HFFc6 (cell line): ENCODE measurements around the gene IGSF3. TPM values are rescaled to one million over a fixed set of nuclear protein-coding genes. Genes with fewer than 3 reads are reported as not detected.

Experiments
- DNase-seq: peaks from one replicate; pipeline ENCODE4 v3.0.0-alpha.2; 2018
- H3K27ac Mint-ChIP-seq: 2 replicates; pipeline ENCODE4 v1.8.0; 2020; ENCODE audit warnings: mild to moderate bottlenecking, mixed read lengths
- H3K27me3 Mint-ChIP-seq: 2 replicates; pipeline ENCODE4 v1.8.0; 2021; ENCODE audit warnings: mild to moderate bottlenecking, moderate library complexity, mixed read lengths; ENCODE audit not compliant: insufficient read depth
- H3K36me3 Mint-ChIP-seq: 2 replicates; pipeline ENCODE4 v1.8.0; 2021; ENCODE audit warnings: low read depth, mixed read lengths
- H3K4me1 Mint-ChIP-seq: 2 replicates; pipeline ENCODE4 v1.8.0; 2020; ENCODE audit warnings: low read depth, mixed read lengths
- H3K4me3 Mint-ChIP-seq: 2 replicates; pipeline ENCODE4 v1.8.0; 2020; ENCODE audit warnings: mild to moderate bottlenecking, moderate library complexity, mixed read lengths
- H3K9me3 Mint-ChIP-seq: 2 replicates; pipeline ENCODE4 v1.8.0; 2020; ENCODE audit warnings: mild to moderate bottlenecking, mixed read lengths
- CTCF ChIP-seq: fragments of 200-600 bp; sonication (generic); IDR thresholded peaks from 2 replicates; pipeline ENCODE4 v1.5.0; 2021; ENCODE audit warnings: antibody characterized with exemption, mild to moderate bottlenecking
- total RNA-seq, 6 experiments: library from RNA; stranded (reverse); fragmentation: NEBNext Ultra II Directional; extraction: Animal tissue kit (Norgen Biotek cat#: 25700); gene quantifications; 2 replicates in 1 of 6; 3 replicates in 5 of 6; pipeline ENCODE4 v1.2.3, GENCODE V29; 2021

Gene IGSF3
- total RNA-seq, 6 experiments from 2014 or later: not detected

GRCh38 chr1:116686723-116687352 is 19.3 kb upstream of the IGSF3 start:
- DNase-seq: no peak
- TF ChIP-seq CTCF: no peak
- H3K4me1 Mint-ChIP-seq: no peaks in the 10 kb centered on the region
- no peak overlapping the region for H3K27ac Mint-ChIP-seq
- H3K27me3 Mint-ChIP-seq: peaks cover 21% of the 10 kb centered on the region; the same call in 1 of the 2 replicates
- no peak overlapping the region for H3K4me3 Mint-ChIP-seq
- H3K36me3 Mint-ChIP-seq: no peaks in the 10 kb centered on the region
- no peaks in the 10 kb centered on the region for H3K9me3 Mint-ChIP-seq

DNA sequence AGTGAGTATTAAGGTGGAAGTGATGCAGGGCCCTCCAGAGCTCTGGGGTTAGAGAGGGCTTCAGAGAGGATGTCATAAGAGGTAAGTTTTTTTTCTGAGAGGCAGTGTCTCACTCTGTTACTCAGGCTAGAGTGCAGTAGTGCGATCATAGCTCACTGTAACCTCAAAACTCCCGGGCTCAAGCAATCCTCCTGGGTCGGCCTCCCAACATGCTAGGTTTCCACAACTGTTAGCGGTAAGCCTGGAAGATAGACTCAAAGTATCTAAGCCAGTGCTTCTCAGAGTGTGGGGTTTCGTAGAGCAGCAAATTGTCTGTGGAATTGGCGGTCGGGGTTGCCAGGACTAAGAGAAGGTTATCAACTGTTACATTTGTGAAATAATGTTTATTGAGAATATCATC is 18.6 kb upstream of the IGSF3 start:
- H3K27ac Mint-ChIP-seq: no peak overlapping the region
- H3K4me1 Mint-ChIP-seq: no peaks in the 10 kb centered on the region
- DNase-seq: no peak
- no peak for TF ChIP-seq CTCF
- no peaks in the 10 kb centered on the region for H3K36me3 Mint-ChIP-seq
- peaks cover 19% of the 10 kb centered on the region; the same call in 1 of the 2 replicates for H3K27me3 Mint-ChIP-seq
- no peak overlapping the region for H3K4me3 Mint-ChIP-seq
- no peaks in the 10 kb centered on the region for H3K9me3 Mint-ChIP-seq

DNA sequence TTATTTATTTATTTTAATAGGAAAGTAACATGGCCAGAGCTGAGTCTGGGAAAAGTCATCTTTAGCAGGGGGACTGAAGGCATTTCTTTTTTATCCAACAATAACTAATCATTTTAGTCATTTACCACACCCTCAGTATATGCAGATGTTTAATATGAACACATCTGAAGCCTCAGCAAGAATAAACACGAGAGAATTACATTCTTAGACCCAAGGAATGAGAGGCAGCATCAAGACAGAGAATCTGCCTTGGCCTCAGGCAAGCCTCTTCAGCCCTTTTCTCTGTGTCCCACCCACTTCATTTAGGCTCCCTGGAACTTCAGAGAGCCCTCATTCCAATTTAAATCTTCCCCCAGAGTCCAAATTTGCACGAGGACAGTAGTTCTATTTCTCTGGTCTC is 17.0 kb upstream of the IGSF3 start:
- Mint-ChIP-seq H3K27me3 (peaks cover 18% of the 10 kb centered on the region), H3K4me1 (no peaks in the 10 kb centered on the region), H3K36me3 (no peaks in the 10 kb centered on the region), H3K9me3 (no peaks in the 10 kb centered on the region), H3K4me3 (no peak overlapping the region), H3K27ac (no peak overlapping the region)
- TF ChIP-seq CTCF: no peak
- DNase-seq: no peak

GRCh38 chr1:116682641-116683221 is 15.2 kb upstream of the IGSF3 start:
- Mint-ChIP-seq H3K9me3 (no peaks in the 10 kb centered on the region), H3K27ac (no peak overlapping the region), H3K4me1 (no peaks in the 10 kb centered on the region), H3K4me3 (no peak overlapping the region), H3K36me3 (no peaks in the 10 kb centered on the region), H3K27me3 (peaks cover 20% of the 10 kb centered on the region)
- DNase-seq: no peak
- no peak for TF ChIP-seq CTCF

- no peaks in the 10 kb centered on the region for H3K9me3 Mint-ChIP-seq
- DNase-seq: no peak
- H3K36me3 Mint-ChIP-seq: no peaks in the 10 kb centered on the region
- no peak for TF ChIP-seq CTCF
- H3K27me3 Mint-ChIP-seq: peaks cover 20% of the 10 kb centered on the region
- H3K4me3 Mint-ChIP-seq: no peak overlapping the region
- H3K4me1 Mint-ChIP-seq: no peaks in the 10 kb centered on the region
- no peak overlapping the region for H3K27ac Mint-ChIP-seq
Measured at GRCh38 chr1:116681343-116681899, 13.9 kb upstream of the IGSF3 start.
